ENCODE results near the gene JPT1. TPM values are rescaled to one million over a fixed set of nuclear protein-coding genes. Genes with fewer than 3 reads are reported as not detected.
A peak's percentile ranks its signal among the peaks of the same experiment; 100 is the strongest.

The JPT1 gene
- total RNA-seq, 1 experiment from 2014 or later: 265 TPM

- H4K20me1 ChIP-seq (ENCODE audit: control insufficient read depth, insufficient read depth, insufficient read length): no peaks in the 10 kb centered on the region
- no peak for TF ChIP-seq CTCF (conservative IDR thresholded peaks at IDR 0.05)
- no peak overlapping the region for H4K91ac ChIP-seq (ENCODE audit: insufficient read length, low read depth, low read length)
- H4K5ac ChIP-seq (ENCODE audit: insufficient read length, low read depth, low read length): no peak overlapping the region
- DNase-seq: no peak
- no peaks in the 10 kb centered on the region for H3K79me2 ChIP-seq (ENCODE audit: insufficient read depth, low read length)
- H2BK12ac ChIP-seq (ENCODE audit: insufficient read length, low read depth, low read length): no peak overlapping the region
- no peak overlapping the region for H3K18ac ChIP-seq (ENCODE audit: insufficient read length, low read depth, low read length)
- H2BK15ac ChIP-seq (ENCODE audit: low read depth, low read length): no peak overlapping the region
- H3K4me3 Mint-ChIP-seq: 0 out of 5 replicates have a peak overlapping the region, but pooled peaks of 1 of the 2 experiments have one; percentile 11
- H3K9me3 Mint-ChIP-seq: no peaks in the 10 kb centered on the region
- no peak overlapping the region for H2AFZ ChIP-seq (ENCODE audit: low read length)
- H3K4me2 ChIP-seq (ENCODE audit: insufficient read depth, insufficient read length, low read length): no peak overlapping the region
- H3K4me1 Mint-ChIP-seq: peaks cover 17 to 20% of the 10 kb centered on the region in 2 experiments
- H2AK5ac ChIP-seq (ENCODE audit: insufficient read length, low read length): no peak overlapping the region
- no CpG with 5 or more reads among the region's 14 CpGs for WGBS (ENCODE audit: extremely low coverage, insufficient read length, low lambda C conversion rate)
- H3K4ac ChIP-seq (ENCODE audit: low read depth, low read length): no peak overlapping the region
- H3K56ac ChIP-seq (ENCODE audit: insufficient read length, low read depth, low read length): no peak overlapping the region
- no peak overlapping the region for H2BK20ac ChIP-seq (ENCODE audit: low read depth, low read length, poor library complexity, severe bottlenecking)
- no peak overlapping the region for H2BK120ac ChIP-seq (ENCODE audit: low read depth, low read length, poor library complexity, severe bottlenecking)
- H3T11ph ChIP-seq (ENCODE audit: low read length): no peak overlapping the region
- H3K27me3 Mint-ChIP-seq (ENCODE audit: low read depth): peaks cover 5% of the 10 kb centered on the region
- H3K36me3 Mint-ChIP-seq (ENCODE audit: insufficient read depth in 1 of 3, low read depth in 3 of 3): peaks cover 7 to 44% (median 27%) of the 10 kb centered on the region in 3 experiments; a peak in 6 of 7 replicates
- H3K27me3 ChIP-seq (ENCODE audit: insufficient read depth, low read length): no peaks in the 10 kb centered on the region
- peaks cover under 1% of the 10 kb centered on the region for H3K23me2 ChIP-seq (ENCODE audit: insufficient read length, low read depth, low read length, poor library complexity, severe bottlenecking)
- H3K27ac ChIP-seq (ENCODE audit: insufficient read length, low read depth, low read length): no peak overlapping the region
- H3K9ac ChIP-seq (ENCODE audit: extremely low read depth, insufficient read length, low read length): no peak overlapping the region
- H3K9me3 ChIP-seq (ENCODE audit: control insufficient read depth, low read depth, low read length): no peaks in the 10 kb centered on the region
- H3K14ac ChIP-seq (ENCODE audit: insufficient read depth, low read length): no peak overlapping the region; the same call in 1 of the 2 replicates
- H3K23ac ChIP-seq (ENCODE audit: insufficient read length, low read depth, low read length): no peak overlapping the region
- no peak overlapping the region for H4K8ac ChIP-seq (replicated peaks; ENCODE audit: insufficient read length, low read depth, low read length)
- H3K4me1 ChIP-seq (ENCODE audit: insufficient read depth, low read length): peaks cover 3% of the 10 kb centered on the region; the same call in 1 of the 2 replicates
- no peak overlapping the region; a peak in 2 of 7 replicates for H3K27ac Mint-ChIP-seq
- no peak overlapping the region for H2BK5ac ChIP-seq (ENCODE audit: insufficient read length, low read length)
- no peaks in the 10 kb centered on the region for H3K79me1 ChIP-seq (ENCODE audit: insufficient read depth, low read depth, low read length, poor library complexity, severe bottlenecking)
Measured at GRCh38 chr17:75103601-75104554, 50.4 kb downstream of the JPT1 start.

All from H9 (cell line).